NAMALWA (cell line): ENCODE results near the gene ZNF850.
"Not testable (repeated sequence)": the region's sequence is repeated elsewhere in the genome, so short reads cannot be mapped to it uniquely, and the experiment has no call there.

Source experiments
- DNase-seq: peaks from one replicate; pipeline ENCODE4 v3.0.0-alpha.2; 2015; ENCODE audit warnings: low spot score

Gene ZNF850

GRCh38 chr19:36772311-36773222 lies at the start of gene ZNF850:
Gene ZNF850, minus strand, starts transcription at chr19:36772807. Its CDS starts 10,201 bp downstream, at chr19:36762606.
- DNase-seq: peak; percentile 95

GRCh38 chr19:36821758-36822157 lies 49.2 kb upstream of the ZNF850 start:
- no peak for DNase-seq

GRCh38 chr19:36819130-36819630 lies 46.6 kb upstream of the ZNF850 start:
- no peak for DNase-seq

GRCh38 chr19:36807029-36807428 lies 34.4 kb upstream of the ZNF850 start:
- no peak for DNase-seq

- no peak for DNase-seq
Observed at GRCh38 chr19:36805364-36805763, 32.8 kb upstream of the ZNF850 start.

- no peak for DNase-seq
Observed at GRCh38 chr19:36797786-36798108, 25.1 kb upstream of the ZNF850 start.

GRCh38 chr19:36796714-36796992 lies 24.0 kb upstream of the ZNF850 start:
- DNase-seq: no peak

GRCh38 chr19:36791420-36792141 lies 19.0 kb upstream of the ZNF850 start:
- DNase-seq: not testable (repeated sequence)

- DNase-seq: no peak
Observed at GRCh38 chr19:36775768-36776167, 3.2 kb upstream of the ZNF850 start.

GRCh38 chr19:36773223-36773579 lies 594 bp upstream of the ZNF850 start:
- DNase-seq: no peak

- DNase-seq: peak; percentile 32
Observed at GRCh38 chr19:36771261-36772231, 1.1 kb downstream of the ZNF850 start.

GRCh38 chr19:36750066-36750691 lies 22.4 kb downstream of the ZNF850 start:
- no peak for DNase-seq

GRCh38 chr19:36749613-36750012 lies 23.0 kb downstream of the ZNF850 start:
- DNase-seq: not testable (repeated sequence)

GRCh38 chr19:36748431-36749275 lies 24.0 kb downstream of the ZNF850 start:
- no peak for DNase-seq

GRCh38 chr19:36747750-36748149 lies 24.9 kb downstream of the ZNF850 start:
- DNase-seq: no peak

- no peak for DNase-seq
Observed at GRCh38 chr19:36745870-36746269, 26.7 kb downstream of the ZNF850 start.

- DNase-seq: not testable (repeated sequence)
Observed at GRCh38 chr19:36736166-36736565, 36.4 kb downstream of the ZNF850 start.

- peak; percentile 4 for DNase-seq
Observed at GRCh38 chr19:36719687-36720556, 52.7 kb downstream of the ZNF850 start.

GRCh38 chr19:36709423-36709822 lies 63.2 kb downstream of the ZNF850 start:
- DNase-seq: no peak

GRCh38 chr19:36707134-36707533 lies 65.5 kb downstream of the ZNF850 start:
- no peak for DNase-seq
